ENCODE data around the gene ZPR1. TPM values are rescaled to one million over a fixed set of nuclear protein-coding genes. Genes with fewer than 3 reads are reported as not detected.

Gene ZPR1
- total RNA-seq, 3 donors from 2014 or later, result 28.5 to 34.6 (median 33.4) TPM

DNA sequence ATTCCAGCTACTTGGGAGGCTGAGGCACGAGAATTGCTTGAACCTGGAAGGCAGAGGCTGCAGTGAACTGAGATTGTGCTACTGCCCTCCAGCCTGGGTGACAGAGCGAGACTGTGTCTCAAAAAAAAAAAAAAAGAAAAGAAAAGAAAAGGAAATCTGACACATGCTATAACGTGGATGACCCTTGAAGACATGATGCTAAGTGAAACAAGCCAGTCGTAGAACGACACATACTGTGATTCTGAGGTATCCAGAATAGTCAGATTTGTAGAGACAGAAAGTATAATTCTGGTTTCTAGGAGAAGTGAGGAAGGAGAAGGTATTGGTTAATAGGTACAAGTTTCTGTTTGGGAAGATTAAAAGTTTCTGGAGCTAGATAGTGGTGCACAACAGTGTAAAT is 10.5 kb upstream of the ZPR1 start:
- H3K36me3 ChIP-seq (ENCODE audit: low read depth), result no peaks in the 10 kb centered on the region
- H3K4me3 ChIP-seq, result no peak overlapping the region
- H3K9me3 ChIP-seq, result no peaks in the 10 kb centered on the region
- ATAC-seq (no peak), DNase-seq (no peak)
- no peaks in the 10 kb centered on the region for H3K4me1 ChIP-seq (ENCODE audit: low read depth)
- intact Hi-C loops (cut with DNase I, micrococcal nuclease), result loop anchor here in 1 of 2 donors (10.0 kb wide), 1 partner anchor 306 kb away; no protein-coding TSS in a partner anchor
- TF ChIP-seq, protein P1, sequence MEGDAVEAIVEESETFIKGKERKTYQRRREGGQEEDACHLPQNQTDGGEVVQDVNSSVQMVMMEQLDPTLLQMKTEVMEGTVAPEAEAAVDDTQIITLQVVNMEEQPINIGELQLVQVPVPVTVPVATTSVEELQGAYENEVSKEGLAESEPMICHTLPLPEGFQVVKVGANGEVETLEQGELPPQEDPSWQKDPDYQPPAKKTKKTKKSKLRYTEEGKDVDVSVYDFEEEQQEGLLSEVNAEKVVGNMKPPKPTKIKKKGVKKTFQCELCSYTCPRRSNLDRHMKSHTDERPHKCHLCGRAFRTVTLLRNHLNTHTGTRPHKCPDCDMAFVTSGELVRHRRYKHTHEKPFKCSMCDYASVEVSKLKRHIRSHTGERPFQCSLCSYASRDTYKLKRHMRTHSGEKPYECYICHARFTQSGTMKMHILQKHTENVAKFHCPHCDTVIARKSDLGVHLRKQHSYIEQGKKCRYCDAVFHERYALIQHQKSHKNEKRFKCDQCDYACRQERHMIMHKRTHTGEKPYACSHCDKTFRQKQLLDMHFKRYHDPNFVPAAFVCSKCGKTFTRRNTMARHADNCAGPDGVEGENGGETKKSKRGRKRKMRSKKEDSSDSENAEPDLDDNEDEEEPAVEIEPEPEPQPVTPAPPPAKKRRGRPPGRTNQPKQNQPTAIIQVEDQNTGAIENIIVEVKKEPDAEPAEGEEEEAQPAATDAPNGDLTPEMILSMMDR (IDR thresholded peaks at IDR 0.05), result no peak

DNA sequence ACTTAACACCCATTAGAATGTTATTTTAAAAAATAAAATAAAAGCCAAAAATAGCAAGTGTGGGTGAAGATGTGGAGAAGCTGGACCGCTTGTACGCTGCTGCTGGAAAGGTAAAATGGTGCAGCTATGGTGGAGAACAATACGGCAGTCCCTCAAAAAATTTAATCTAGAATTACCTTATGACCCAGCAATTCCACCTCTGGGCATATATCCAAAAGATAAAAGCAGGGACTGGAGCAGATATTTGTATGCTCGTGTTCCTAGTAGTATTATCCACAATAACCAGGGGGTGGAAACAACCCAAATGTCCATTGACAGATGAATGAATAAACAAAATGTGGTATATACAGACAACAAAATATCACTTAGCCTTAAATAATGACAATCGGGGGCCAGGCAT is 10.0 kb upstream of the ZPR1 start:
- no peak overlapping the region for H3K4me3 ChIP-seq
- H3K9me3 ChIP-seq, result no peaks in the 10 kb centered on the region
- ATAC-seq (no peak), DNase-seq (no peak)
- H3K36me3 ChIP-seq (ENCODE audit: low read depth), result no peaks in the 10 kb centered on the region
- intact Hi-C loops (cut with DNase I, micrococcal nuclease), result loop anchor here in 1 of 2 donors (10.0 kb wide), 1 partner anchor 307 kb away; no protein-coding TSS in a partner anchor
- H3K4me1 ChIP-seq (ENCODE audit: low read depth), result no peaks in the 10 kb centered on the region
- TF ChIP-seq, protein P1 (IDR thresholded peaks at IDR 0.05), result no peak

DNA sequence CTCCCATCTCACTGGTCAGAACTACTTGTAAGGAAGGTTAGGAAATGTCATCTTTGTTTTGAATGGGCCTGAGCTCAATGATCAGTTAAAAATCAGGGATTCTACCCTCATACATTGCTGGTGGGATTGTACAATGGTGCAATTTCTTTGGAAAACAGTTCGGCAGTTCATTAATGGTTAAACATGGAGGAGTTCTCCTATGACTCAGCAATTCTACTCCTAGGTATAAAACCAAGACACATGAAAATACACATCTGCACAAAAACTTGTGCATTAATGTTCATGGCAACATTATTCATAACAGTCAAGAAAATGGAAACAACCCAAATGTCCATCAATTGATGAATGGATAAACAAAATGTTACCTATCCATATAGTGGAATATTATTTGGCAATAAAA is 8.7 kb upstream of the ZPR1 start:
- H3K36me3 ChIP-seq (ENCODE audit: low read depth), result no peaks in the 10 kb centered on the region
- intact Hi-C loops (cut with DNase I, micrococcal nuclease), result loop anchor here in 1 of 2 donors (10.0 kb wide), 1 partner anchor 308 kb away; no protein-coding TSS in a partner anchor
- no peak for ATAC-seq

DNA sequence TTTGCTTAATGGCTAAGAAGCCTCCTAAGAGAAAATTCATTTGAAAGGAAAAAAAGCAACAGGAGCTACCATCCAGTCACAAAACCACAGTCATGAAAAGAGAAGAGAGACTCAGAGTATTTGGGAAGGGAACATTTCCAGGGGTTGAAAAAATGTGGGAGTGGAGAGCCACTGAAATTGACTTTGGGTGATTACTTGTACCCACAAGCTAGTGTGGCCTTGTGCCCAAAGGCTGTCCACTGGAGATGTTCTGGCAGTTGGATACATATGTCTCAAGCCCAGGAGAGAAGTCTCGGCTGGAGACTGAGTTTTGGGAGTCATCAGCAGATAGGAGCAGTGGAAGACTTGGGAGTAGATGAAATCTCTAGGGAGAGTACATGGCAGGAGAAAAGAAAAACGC is 7.0 kb upstream of the ZPR1 start:
- intact Hi-C loops (cut with DNase I, micrococcal nuclease), result loop anchor here in 1 of 2 donors (10.0 kb wide), 1 partner anchor 310 kb away; no protein-coding TSS in a partner anchor
- Histone ChIP-seq H3K4me3 (no peak overlapping the region), H3K9me3 (no peaks in the 10 kb centered on the region), H3K36me3 (ENCODE audit: low read depth) (no peaks in the 10 kb centered on the region), H3K4me1 (ENCODE audit: low read depth) (peaks cover 5% of the 10 kb centered on the region)
- TF ChIP-seq, protein P1 (IDR thresholded peaks at IDR 0.05), result no peak
- DNase-seq (no peak), ATAC-seq (no peak)

More for the DNA sequence above, 8.7 kb upstream of the ZPR1 start:
- Histone ChIP-seq H3K4me1 (ENCODE audit: low read depth) (no peaks in the 10 kb centered on the region), H3K9me3 (no peaks in the 10 kb centered on the region), H3K4me3 (no peak overlapping the region)
- no peak for DNase-seq
- TF ChIP-seq, protein P1 (IDR thresholded peaks at IDR 0.05), result no peak

DNA sequence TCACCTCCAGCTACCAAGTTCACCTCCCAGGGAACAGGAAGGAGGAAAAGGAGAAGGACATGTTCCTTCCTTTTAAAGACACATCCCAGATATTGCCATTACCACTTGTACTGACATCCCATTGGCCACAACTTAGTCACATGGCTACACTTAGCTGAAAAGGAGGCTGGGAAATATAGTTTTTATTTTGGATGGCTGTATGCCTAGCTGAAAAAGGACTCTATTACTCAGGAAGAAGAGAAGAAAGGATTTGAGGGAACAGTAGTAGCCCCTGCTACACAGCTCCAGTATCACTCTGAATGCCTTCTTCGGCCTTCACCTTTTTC is 5.9 kb upstream of the ZPR1 start:
- ATAC-seq (peak; percentile 60), DNase-seq (no peak)
- Histone ChIP-seq H3K4me3 (no peak overlapping the region), H3K36me3 (ENCODE audit: low read depth) (no peaks in the 10 kb centered on the region), H3K4me1 (ENCODE audit: low read depth) (peaks cover 5% of the 10 kb centered on the region), H3K9me3 (no peaks in the 10 kb centered on the region)
- TF ChIP-seq, protein P1 (IDR thresholded peaks at IDR 0.05), result no peak
- intact Hi-C loops (cut with DNase I, micrococcal nuclease), result loop anchor here in 1 of 2 donors (10.0 kb wide), 1 partner anchor 311 kb away; no protein-coding TSS in a partner anchor

Measured in mucosa of descending colon (tissue), 3 donors.